ENCODE results near the gene TNFSF13B.

DNA sequence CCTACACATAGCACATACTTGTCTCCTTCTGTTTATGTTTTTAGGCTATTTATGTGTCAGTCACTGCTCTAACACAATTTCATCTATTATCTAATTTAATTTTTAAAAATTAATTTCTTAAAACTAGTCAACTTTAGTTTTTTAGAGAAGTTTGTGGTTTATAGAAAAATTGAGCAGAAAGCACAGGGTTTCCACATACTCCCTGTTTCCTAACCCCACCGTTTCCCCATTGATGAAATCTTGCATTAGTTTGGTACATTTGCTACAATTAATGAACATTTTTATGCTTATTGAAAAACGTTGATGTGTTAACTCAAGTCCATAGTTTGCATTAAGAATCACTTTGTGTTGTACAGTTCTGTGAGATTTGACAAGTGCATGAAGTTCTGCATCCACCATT, 53.5 kb downstream of the TNFSF13B start:
- no peak for TF ChIP-seq POLR2A (IDR thresholded peaks at IDR 0.05)
- no peak for TF ChIP-seq CTCF (IDR thresholded peaks at IDR 0.05)
